ENCODE measurements around the gene BGN.

The BGN gene

GRCh38 chrX:153539171-153539978 lies 44.6 kb downstream of the BGN start:
- Mint-ChIP-seq H3K9me3 (ENCODE audit: low read depth) (no peaks in the 10 kb centered on the region), H3K27ac (no peak overlapping the region), H3K36me3 (no peaks in the 10 kb centered on the region), H3K27me3 (no peaks in the 10 kb centered on the region), H3K4me3 (no peak overlapping the region), H3K4me1 (ENCODE audit: low read depth) (no peaks in the 10 kb centered on the region)

GRCh38 chrX:153539979-153540358 lies 45.2 kb downstream of the BGN start:
- Mint-ChIP-seq H3K4me1 (ENCODE audit: low read depth) (no peaks in the 10 kb centered on the region), H3K27me3 (no peaks in the 10 kb centered on the region), H3K4me3 (no peak overlapping the region), H3K9me3 (ENCODE audit: low read depth) (no peaks in the 10 kb centered on the region), H3K27ac (no peak overlapping the region), H3K36me3 (no peaks in the 10 kb centered on the region)

- Mint-ChIP-seq H3K27me3 (no peaks in the 10 kb centered on the region), H3K9me3 (ENCODE audit: low read depth) (no peaks in the 10 kb centered on the region), H3K4me3 (no peak overlapping the region), H3K4me1 (ENCODE audit: low read depth) (no peaks in the 10 kb centered on the region), H3K36me3 (no peaks in the 10 kb centered on the region), H3K27ac (no peak overlapping the region)
Measured at GRCh38 chrX:153544727-153545126, 49.9 kb downstream of the BGN start.

GRCh38 chrX:153546386-153546785 lies 51.6 kb downstream of the BGN start:
- Mint-ChIP-seq H3K4me3 (no peak overlapping the region), H3K27me3 (no peaks in the 10 kb centered on the region), H3K4me1 (ENCODE audit: low read depth) (no peaks in the 10 kb centered on the region), H3K36me3 (no peaks in the 10 kb centered on the region), H3K9me3 (ENCODE audit: low read depth) (no peaks in the 10 kb centered on the region), H3K27ac (no peak overlapping the region)

GRCh38 chrX:153547195-153547594 lies 52.4 kb downstream of the BGN start:
- Mint-ChIP-seq H3K9me3 (ENCODE audit: low read depth) (no peaks in the 10 kb centered on the region), H3K27ac (no peak overlapping the region), H3K4me1 (ENCODE audit: low read depth) (no peaks in the 10 kb centered on the region), H3K27me3 (no peaks in the 10 kb centered on the region), H3K4me3 (no peak overlapping the region), H3K36me3 (no peaks in the 10 kb centered on the region)

GRCh38 chrX:153549231-153549630 lies 54.5 kb downstream of the BGN start:
- Mint-ChIP-seq H3K9me3 (ENCODE audit: low read depth) (no peaks in the 10 kb centered on the region), H3K4me1 (ENCODE audit: low read depth) (no peaks in the 10 kb centered on the region), H3K36me3 (no peaks in the 10 kb centered on the region), H3K27me3 (no peaks in the 10 kb centered on the region), H3K27ac (no peak overlapping the region), H3K4me3 (no peak overlapping the region)

- H3K4me3 Mint-ChIP-seq: no peak overlapping the region
- H3K27me3 Mint-ChIP-seq: no peaks in the 10 kb centered on the region
- no peaks in the 10 kb centered on the region for H3K9me3 Mint-ChIP-seq (ENCODE audit: low read depth)
- H3K27ac Mint-ChIP-seq: no peak overlapping the region
- no peaks in the 10 kb centered on the region for H3K36me3 Mint-ChIP-seq
- H3K4me1 Mint-ChIP-seq (ENCODE audit: low read depth): no peaks in the 10 kb centered on the region
Measured at GRCh38 chrX:153549807-153550206, 55.0 kb downstream of the BGN start.

GRCh38 chrX:153551135-153551534 lies 56.4 kb downstream of the BGN start:
- Mint-ChIP-seq H3K4me1 (ENCODE audit: low read depth) (no peaks in the 10 kb centered on the region), H3K9me3 (ENCODE audit: low read depth) (no peaks in the 10 kb centered on the region), H3K36me3 (no peaks in the 10 kb centered on the region), H3K27ac (no peak overlapping the region), H3K4me3 (no peak overlapping the region), H3K27me3 (no peaks in the 10 kb centered on the region)

GRCh38 chrX:153554519-153555167 lies 59.9 kb downstream of the BGN start:
- no peaks in the 10 kb centered on the region for H3K36me3 Mint-ChIP-seq
- H3K4me3 Mint-ChIP-seq: no peak overlapping the region
- H3K27me3 Mint-ChIP-seq: no peaks in the 10 kb centered on the region
- peaks cover 2% of the 10 kb centered on the region for H3K4me1 Mint-ChIP-seq (ENCODE audit: low read depth)
- no peak overlapping the region for H3K27ac Mint-ChIP-seq
- no peaks in the 10 kb centered on the region for H3K9me3 Mint-ChIP-seq (ENCODE audit: low read depth)

GRCh38 chrX:153556767-153557166 lies 62.0 kb downstream of the BGN start:
- H3K27me3 Mint-ChIP-seq: no peaks in the 10 kb centered on the region
- H3K4me1 Mint-ChIP-seq (ENCODE audit: low read depth): peaks cover 2% of the 10 kb centered on the region
- no peak overlapping the region for H3K4me3 Mint-ChIP-seq
- no peak overlapping the region for H3K27ac Mint-ChIP-seq
- no peaks in the 10 kb centered on the region for H3K36me3 Mint-ChIP-seq
- no peaks in the 10 kb centered on the region for H3K9me3 Mint-ChIP-seq (ENCODE audit: low read depth)

- Mint-ChIP-seq H3K4me1 (ENCODE audit: low read depth) (peaks cover 2% of the 10 kb centered on the region), H3K4me3 (no peak overlapping the region), H3K27me3 (no peaks in the 10 kb centered on the region), H3K27ac (no peak overlapping the region), H3K36me3 (no peaks in the 10 kb centered on the region), H3K9me3 (ENCODE audit: low read depth) (no peaks in the 10 kb centered on the region)
Measured at GRCh38 chrX:153557618-153558355, 63.0 kb downstream of the BGN start.
